Measurements from ENCODE around the gene ID4. TPM values are rescaled to one million over a fixed set of nuclear protein-coding genes. Genes with fewer than 3 reads are reported as not detected.

ID4 gene
- total RNA-seq, 1 experiment from 2014 or later: 0.10 TPM

DNA sequence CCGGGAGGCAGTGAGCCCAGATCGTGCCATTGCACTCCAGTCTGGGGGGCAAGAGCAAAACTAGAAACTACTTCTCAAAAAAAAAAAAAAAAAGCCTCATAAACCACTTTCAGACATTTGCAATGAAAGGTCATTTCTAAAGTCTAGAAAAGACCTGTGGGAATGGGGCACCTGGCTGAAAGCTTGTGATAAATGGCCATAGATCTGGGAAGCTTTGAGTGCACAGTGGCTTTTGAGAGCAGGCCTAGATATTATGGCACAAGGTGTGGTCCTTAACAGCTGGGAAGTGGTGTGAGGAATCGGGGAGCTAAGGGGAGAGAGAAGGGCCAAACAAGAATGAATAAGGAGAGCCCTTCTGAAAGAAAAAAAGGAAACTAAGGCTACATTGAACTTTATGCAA, 33.2 kb downstream of the ID4 start:
- in situ Hi-C loops (cut with HindIII; ENCODE audit: low pct_unique_long_range_greater_than_20kb, low sequenced_read_pairs) (no loop called here), intact Hi-C loops (cut with micrococcal nuclease; ENCODE audit: unreplicated experiment) (no loop called here)
- TF ChIP-seq SIN3A (IDR thresholded peaks at IDR 0.05; ENCODE audit: borderline replicate concordance, insufficient read depth, low read depth, low read length) (no peak), POLR2AphosphoS5 (IDR thresholded peaks at IDR 0.05; ENCODE audit: low read depth, low read length) (no peak), CTCF (IDR thresholded peaks at IDR 0.05) (no peak)
- ChIA-PET POLR2A (no interaction called here), CTCF (interaction anchor here (0.7 kb wide), 1 partner anchor 187 kb away, joined by 5 read pairs; no protein-coding TSS in a partner anchor)
- H3K4me1 ChIP-seq (ENCODE audit: control insufficient read depth, insufficient read depth, low read length): peaks cover 20% of the 10 kb centered on the region
- H3K9me3 ChIP-seq (ENCODE audit: control insufficient read depth, insufficient read depth, low read depth, low read length): no peaks in the 10 kb centered on the region
- DNase-seq (ENCODE audit: low read depth, low spot score): no peak
- ATAC-seq: no peak
- no TSS peak for BruUV-seq (replicated peaks)
- H3K27ac ChIP-seq (ENCODE audit: low read length): no peak overlapping the region
- no peaks in the 10 kb centered on the region for H3K36me3 ChIP-seq (ENCODE audit: control insufficient read depth, insufficient read depth, low read length)
- no peak overlapping the region for H3K4me3 ChIP-seq (ENCODE audit: low read depth in 2 of 2, low read length in 2 of 2)
- H3K27me3 ChIP-seq (ENCODE audit: control insufficient read depth, insufficient read depth, low read length): no peaks in the 10 kb centered on the region

- Histone ChIP-seq H3K4me1 (ENCODE audit: control insufficient read depth, insufficient read depth, low read length) (no peaks in the 10 kb centered on the region), H3K9me3 (ENCODE audit: control insufficient read depth, insufficient read depth, low read depth, low read length) (no peaks in the 10 kb centered on the region), H3K4me3 (ENCODE audit: low read depth in 2 of 2, low read length in 2 of 2) (no peak overlapping the region), H3K27me3 (ENCODE audit: control insufficient read depth, insufficient read depth, low read length) (no peaks in the 10 kb centered on the region), H3K36me3 (ENCODE audit: control insufficient read depth, insufficient read depth, low read length) (no peaks in the 10 kb centered on the region), H3K27ac (ENCODE audit: low read length) (no peak overlapping the region)
- ChIA-PET POLR2A (no interaction called here), CTCF (no interaction called here)
- intact Hi-C loops (cut with micrococcal nuclease; ENCODE audit: unreplicated experiment): no loop called here
- BruUV-seq (replicated peaks): no TSS peak
- no peak for TF ChIP-seq POLR2AphosphoS5 (IDR thresholded peaks at IDR 0.05; ENCODE audit: low read depth, low read length)
- peak; percentile 52 for TF ChIP-seq CTCF (IDR thresholded peaks at IDR 0.05)
- TF ChIP-seq REST (IDR thresholded peaks at IDR 0.05; ENCODE audit: insufficient read depth in 1 of 2, low read depth in 2 of 2, low read length in 1 of 2): no peak
- TF ChIP-seq SIN3A (IDR thresholded peaks at IDR 0.05; ENCODE audit: borderline replicate concordance, insufficient read depth, low read depth, low read length): no peak
- no peak for TF ChIP-seq TCF7L2 (IDR thresholded peaks at IDR 0.05; ENCODE audit: low read depth, low read length)
- DNase-seq (ENCODE audit: low read depth, low spot score): no peak
- ATAC-seq: no peak
- in situ Hi-C loops (cut with HindIII; ENCODE audit: low pct_unique_long_range_greater_than_20kb, low sequenced_read_pairs): no loop called here
Measured at GRCh38 chr6:19873031-19873430, 35.9 kb downstream of the ID4 start.

Data from Panc1 (cell line).